Keratinocyte (primary cell): Measurements from ENCODE around the gene RASGEF1B. TPM values are rescaled to one million over a fixed set of nuclear protein-coding genes. Genes with fewer than 3 reads are reported as not detected.

Source experiments
- DNase-seq: peaks from one replicate; pipeline ENCODE4 v3.0.0-alpha.2; 2011; ENCODE audit warnings: low read depth, missing footprints, low spot score
- FAIRE-seq: peaks from 2 replicates; lab custom pipeline; 2011; peaks lifted over from hg19 to GRCh38; lab: Jason Lieb, UNC
- H2AFZ ChIP-seq: 2 replicates; pipeline ENCODE4 v1.6.0; 2012; ENCODE audit warnings: low read length, control low read depth, inconsistent platforms; ENCODE audit not compliant: control insufficient read depth
- H3K27ac ChIP-seq: 2 replicates; pipeline ENCODE4 v1.5.1; 2011; ENCODE audit warnings: low read length; ENCODE audit not compliant: control insufficient read depth, insufficient read depth
- H3K27me3 ChIP-seq: 3 replicates; pipeline ENCODE4 v1.6.0; 2011; ENCODE audit warnings: low read length; ENCODE audit not compliant: control insufficient read depth, insufficient read depth; ENCODE audit errors: extremely low read depth
- H3K36me3 ChIP-seq, 2 experiments: 2 replicates in 1 of 2; 3 replicates in 1 of 2; pipeline ENCODE4 v1.5.1; 2011; ENCODE audit warnings: low read length in 2 of 2, mild to moderate bottlenecking in 1 of 2; ENCODE audit not compliant: control insufficient read depth in 2 of 2, insufficient read depth in 2 of 2; ENCODE audit errors: extremely low read depth in 1 of 2
- H3K4me1 ChIP-seq: 3 replicates; pipeline ENCODE4 v1.5.1; 2011; ENCODE audit warnings: low read length; ENCODE audit not compliant: control insufficient read depth, insufficient read depth; ENCODE audit errors: extremely low read depth
- H3K4me2 ChIP-seq: 3 replicates; pipeline ENCODE4 v1.6.0; 2011; ENCODE audit warnings: low read depth, low read length; ENCODE audit not compliant: control insufficient read depth, insufficient read depth; ENCODE audit errors: extremely low read depth
- H3K4me3 ChIP-seq, 3 experiments: fragments of 200-600 bp in 1 of 3; sonication (generic) in 1 of 3; 2 replicates in 2 of 3; 3 replicates in 1 of 3; pipeline ENCODE4 v1.5.1; 2011 to 2016; ENCODE audit warnings: low read length in 3 of 3, mild to moderate bottlenecking in 3 of 3, control low read depth in 2 of 3, inconsistent platforms in 1 of 3, low read depth in 1 of 3, mixed read lengths in 1 of 3, mixed run types in 1 of 3, moderate library complexity in 1 of 3; ENCODE audit not compliant: control insufficient read depth in 2 of 3, insufficient read depth in 2 of 3; ENCODE audit errors: extremely low read depth in 1 of 3
- H3K79me2 ChIP-seq: 2 replicates; pipeline ENCODE4 v1.6.0; 2012; ENCODE audit warnings: low read length; ENCODE audit not compliant: control insufficient read depth, insufficient read depth
- H3K9ac ChIP-seq: 3 replicates; pipeline ENCODE4 v1.6.0; 2011; ENCODE audit warnings: low read length; ENCODE audit not compliant: control insufficient read depth, insufficient read depth; ENCODE audit errors: extremely low read depth
- H3K9me1 ChIP-seq: 3 replicates; pipeline ENCODE4 v1.6.0; 2011; ENCODE audit warnings: low read length; ENCODE audit not compliant: control insufficient read depth, insufficient read depth; ENCODE audit errors: extremely low read depth
- H3K9me3 ChIP-seq: 2 replicates; pipeline ENCODE4 v1.5.1; 2012; ENCODE audit warnings: low read depth, low read length; ENCODE audit not compliant: control insufficient read depth
- H4K20me1 ChIP-seq: 3 replicates; pipeline ENCODE4 v1.6.0; 2011; ENCODE audit warnings: low read length; ENCODE audit not compliant: control insufficient read depth, insufficient read depth; ENCODE audit errors: extremely low read depth
- CTCF ChIP-seq, 3 experiments: IDR thresholded peaks in 1 of 3; conservative IDR thresholded peaks in 1 of 3; optimal IDR thresholded peaks in 1 of 3; 2 replicates in 2 of 3; 3 replicates in 1 of 3; pipeline versions ENCODE3 to v1.5.1; 2011; ENCODE audit warnings: low read length in 3 of 3, mild to moderate bottlenecking in 3 of 3, moderate library complexity in 2 of 3, control low read depth in 1 of 3, inconsistent platforms in 1 of 3; ENCODE audit not compliant: insufficient read depth in 2 of 3; ENCODE audit errors: extremely low read depth in 1 of 3
- EZH2 ChIP-seq: IDR thresholded peaks from one replicate; pipeline ENCODE4 v1.6.1; 2012; ENCODE audit warnings: inconsistent platforms, mild to moderate bottlenecking, low read length, moderate library complexity
- dilution Hi-C: fragments of 300-500 bp; cut with MboI; formaldehyde crosslinking; loops from one replicate; pipeline ENCODE4 v1.7.0; 2020; ENCODE audit warnings: low sequenced_read_pairs; ENCODE audit not compliant: extremely low pct_ligation_motif_present
- polyA plus RNA-seq, 5 experiments: library from polyadenylated mRNA; depleted of rRNA in 3 of 5; stranded (reverse) in 3 of 5; stranded (forward) in 1 of 5; unstranded in 1 of 5; fragments of >200 nt; gene quantifications; 1 replicate in 1 of 5; 2 replicates in 3 of 5; 3 replicates in 1 of 5; pipeline versions ENCODE4 v1.2.1 to v1.2.3, GENCODE V29; 2011 to 2012; ENCODE audit warnings: missing spikeins in 2 of 5, low read depth in 1 of 5, low replicate concordance in 1 of 5

RASGEF1B gene
- polyA plus RNA-seq, 1 donor (not counting 4 experiments of a cell fraction or from before 2014, with no cell fraction given): 0.68 TPM

GRCh38 chr4:81447566-81448229 lies 24.0 kb downstream of the RASGEF1B start:
- Histone ChIP-seq H3K4me2 (no peak overlapping the region), H3K9ac (no peak overlapping the region), H3K36me3 (no peaks in the 10 kb centered on the region), H3K9me1 (no peaks in the 10 kb centered on the region), H3K4me1 (peaks cover 14% of the 10 kb centered on the region), H3K79me2 (no peaks in the 10 kb centered on the region), H3K4me3 (no peak overlapping the region), H3K9me3 (no peaks in the 10 kb centered on the region), H3K27ac (no peak overlapping the region), H4K20me1 (no peaks in the 10 kb centered on the region), H3K27me3 (no peaks in the 10 kb centered on the region), H2AFZ (no peak overlapping the region)
- no peak for TF ChIP-seq CTCF (optimal IDR thresholded peaks at IDR 0.05 in 1 of 3, IDR thresholded peaks at IDR 0.05 in 1 of 3, conservative IDR thresholded peaks at IDR 0.05 in 1 of 3; ENCODE audit: extremely low read depth in 1 of 3, insufficient read depth in 2 of 3, low read length in 3 of 3)
- no peak for TF ChIP-seq EZH2
- DNase-seq (no peak), FAIRE-seq (no peak)
- dilution Hi-C loops: no loop called here

- TF ChIP-seq CTCF (optimal IDR thresholded peaks at IDR 0.05 in 1 of 3, IDR thresholded peaks at IDR 0.05 in 1 of 3, conservative IDR thresholded peaks at IDR 0.05 in 1 of 3; ENCODE audit: extremely low read depth in 1 of 3, insufficient read depth in 2 of 3, low read length in 3 of 3) (no peak), EZH2 (no peak)
- no peaks in the 10 kb centered on the region for H3K27me3 ChIP-seq
- no peaks in the 10 kb centered on the region for H3K9me1 ChIP-seq
- H3K9ac ChIP-seq: no peak overlapping the region
- no peak overlapping the region for H2AFZ ChIP-seq
- dilution Hi-C loops: no loop called here
- H4K20me1 ChIP-seq: no peaks in the 10 kb centered on the region
- DNase-seq (no peak), FAIRE-seq (no peak)
- H3K36me3 ChIP-seq: no peaks in the 10 kb centered on the region
- no peak overlapping the region for H3K4me3 ChIP-seq
- H3K27ac ChIP-seq: no peak overlapping the region
- H3K9me3 ChIP-seq: no peaks in the 10 kb centered on the region
- H3K4me2 ChIP-seq: no peak overlapping the region
- H3K79me2 ChIP-seq: no peaks in the 10 kb centered on the region
- H3K4me1 ChIP-seq: peaks cover 5% of the 10 kb centered on the region
These were observed 25.1 kb downstream of the RASGEF1B start for GRCh38 chr4:81446634-81447033.
